Progenitor cell of endocrine pancreas (in vitro differentiated cells): ENCODE results near the gene AGBL1. TPM values are rescaled to one million over a fixed set of nuclear protein-coding genes. Genes with fewer than 3 reads are reported as not detected.

Source experiments
- DNase-seq: peaks from one replicate; pipeline ENCODE4 v3.0.0; 2021; ENCODE audit warnings: low spot score; ENCODE audit not compliant: unreplicated experiment
- H3K27ac Mint-ChIP-seq: 2 replicates; pipeline ENCODE4 v1.8.0; 2021; ENCODE audit warnings: mild to moderate bottlenecking, moderate library complexity, mixed read lengths
- H3K27me3 Mint-ChIP-seq: 2 replicates; pipeline ENCODE4 v1.8.0; 2021; ENCODE audit warnings: mixed read lengths
- H3K36me3 Mint-ChIP-seq: 2 replicates; pipeline ENCODE4 v1.8.0; 2022; ENCODE audit warnings: mixed read lengths; ENCODE audit not compliant: insufficient read depth
- H3K4me1 Mint-ChIP-seq: 2 replicates; pipeline ENCODE4 v1.8.0; 2021; ENCODE audit warnings: low read depth, mixed read lengths
- H3K4me3 Mint-ChIP-seq: 2 replicates; pipeline ENCODE4 v1.8.0; 2021; ENCODE audit warnings: low read depth, mild to moderate bottlenecking, moderate library complexity, mixed read lengths
- H3K9me3 Mint-ChIP-seq: 2 replicates; pipeline ENCODE4 v1.8.0; 2021; ENCODE audit warnings: low read depth, mixed read lengths
- CTCF ChIP-seq: fragments of 200-600 bp; sonication (generic); IDR thresholded peaks from one replicate; pipeline ENCODE4 v1.5.0; 2021; ENCODE audit warnings: antibody characterized with exemption, mild to moderate bottlenecking; ENCODE audit not compliant: unreplicated experiment
- total RNA-seq: library from RNA; stranded (reverse); gene quantifications from 2 replicates; pipeline ENCODE4 v1.2.1, GENCODE V29; 2021

Gene AGBL1
- total RNA-seq, 1 donor from 2014 or later = not detected

GRCh38 chr15:86394866-86395265 lies 315.2 kb downstream of the AGBL1 start:
- no peaks in the 10 kb centered on the region for H3K9me3 Mint-ChIP-seq
- no peak for TF ChIP-seq CTCF
- H3K27ac Mint-ChIP-seq = no peak overlapping the region
- H3K36me3 Mint-ChIP-seq = no peaks in the 10 kb centered on the region
- no peak overlapping the region for H3K4me3 Mint-ChIP-seq
- no peaks in the 10 kb centered on the region for H3K27me3 Mint-ChIP-seq
- H3K4me1 Mint-ChIP-seq = peaks cover 4% of the 10 kb centered on the region
- no peak for DNase-seq

DNA sequence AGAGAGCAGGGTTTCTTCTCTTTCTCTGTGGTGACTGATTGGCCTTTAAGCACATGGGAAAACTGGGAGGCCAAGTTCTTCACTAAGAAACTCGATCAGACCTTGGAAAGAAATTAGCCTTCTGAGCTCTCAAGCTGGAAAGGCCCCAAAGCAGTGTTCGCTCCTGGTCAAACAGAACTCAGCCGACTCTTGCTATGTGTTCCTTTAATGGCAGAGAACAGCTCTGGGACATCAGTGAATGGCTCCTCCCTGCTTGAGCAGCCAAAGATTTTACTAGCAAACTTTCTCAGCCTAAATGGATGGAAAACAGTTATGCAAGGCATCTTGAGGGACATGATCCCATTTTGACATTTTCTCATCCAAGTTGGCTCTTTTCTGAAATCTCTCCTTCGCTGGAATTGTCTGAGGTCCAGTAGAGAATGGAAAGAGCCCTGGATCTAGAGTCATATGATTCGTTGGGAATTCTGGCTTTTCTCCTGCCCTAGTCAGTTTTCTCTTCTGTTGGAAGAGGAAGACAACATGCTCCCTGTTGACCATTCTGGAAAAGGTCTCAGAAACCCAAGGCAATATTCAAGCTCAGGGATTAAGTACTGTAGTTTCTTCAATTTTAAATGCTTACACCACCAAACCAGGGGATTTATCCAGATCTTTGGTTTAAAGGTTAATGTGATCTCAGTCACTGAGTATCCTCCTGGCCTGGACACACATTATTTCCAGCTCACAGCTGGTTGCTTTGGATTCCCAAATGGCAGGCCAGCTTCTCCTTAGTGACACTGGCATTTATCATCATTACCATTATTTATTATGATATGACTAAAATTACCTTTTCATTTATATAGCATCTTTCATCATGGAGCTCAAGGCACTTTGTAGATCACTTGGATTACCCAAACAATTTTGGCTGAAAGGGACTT lies 319.6 kb downstream of the AGBL1 start:
- no peak for TF ChIP-seq CTCF
- H3K36me3 Mint-ChIP-seq = no peaks in the 10 kb centered on the region

GRCh38 chr15:86403221-86403620 lies 323.6 kb downstream of the AGBL1 start:
- Mint-ChIP-seq H3K9me3 (peaks cover 2% of the 10 kb centered on the region), H3K4me3 (no peak overlapping the region), H3K4me1 (no peaks in the 10 kb centered on the region), H3K27me3 (no peaks in the 10 kb centered on the region), H3K36me3 (no peaks in the 10 kb centered on the region), H3K27ac (no peak overlapping the region)
- DNase-seq = no peak
- no peak for TF ChIP-seq CTCF

More for the DNA sequence above, 319.6 kb downstream of the AGBL1 start:
- H3K9me3 Mint-ChIP-seq = peaks cover 2% of the 10 kb centered on the region
- no peaks in the 10 kb centered on the region for H3K27me3 Mint-ChIP-seq
- no peaks in the 10 kb centered on the region for H3K4me1 Mint-ChIP-seq
- no peak overlapping the region for H3K4me3 Mint-ChIP-seq
- no peak for DNase-seq
- no peak overlapping the region for H3K27ac Mint-ChIP-seq

- H3K27ac Mint-ChIP-seq = no peak overlapping the region
- H3K4me3 Mint-ChIP-seq = no peak overlapping the region
- no peak for TF ChIP-seq CTCF
- H3K4me1 Mint-ChIP-seq = no peaks in the 10 kb centered on the region
- no peaks in the 10 kb centered on the region for H3K27me3 Mint-ChIP-seq
- H3K9me3 Mint-ChIP-seq = peaks cover 2% of the 10 kb centered on the region
- no peaks in the 10 kb centered on the region for H3K36me3 Mint-ChIP-seq
- DNase-seq = no peak
These were observed 324.4 kb downstream of the AGBL1 start for GRCh38 chr15:86403914-86404583.

- no peaks in the 10 kb centered on the region for H3K4me1 Mint-ChIP-seq
- no peak overlapping the region for H3K27ac Mint-ChIP-seq
- H3K27me3 Mint-ChIP-seq = no peaks in the 10 kb centered on the region
- no peaks in the 10 kb centered on the region for H3K9me3 Mint-ChIP-seq
- H3K36me3 Mint-ChIP-seq = no peaks in the 10 kb centered on the region
- no peak overlapping the region for H3K4me3 Mint-ChIP-seq
- TF ChIP-seq CTCF = no peak
- no peak for DNase-seq
These were observed 328.6 kb downstream of the AGBL1 start for GRCh38 chr15:86408261-86408660.
